ENCODE measurements around the gene RNF135.
"Not testable (repeated sequence)": the region's sequence is repeated elsewhere in the genome, so short reads cannot be mapped to it uniquely, and the experiment has no call there.

Gene RNF135

DNA sequence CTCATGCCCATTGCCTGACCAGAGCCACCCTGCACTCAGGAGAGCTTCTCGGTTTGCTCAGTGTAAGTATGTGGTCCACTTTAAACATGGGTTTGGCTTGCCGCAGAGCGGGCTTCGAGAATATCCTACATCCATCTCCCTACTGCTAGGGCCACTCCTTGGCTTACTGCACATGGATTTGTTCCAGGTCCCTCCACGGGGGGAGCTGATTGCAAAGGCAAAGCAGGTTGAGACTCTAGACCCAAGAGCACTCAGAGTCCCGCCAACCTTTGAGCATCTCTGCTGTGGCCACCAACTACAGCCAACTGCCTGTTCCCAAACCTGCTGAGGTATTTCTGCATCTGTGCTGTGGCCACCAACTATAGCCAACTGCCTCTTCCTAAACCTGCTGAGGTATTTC lies 26.4 kb downstream of the RNF135 start:
- no peak overlapping the region for H3K27ac ChIP-seq
- H3K9ac ChIP-seq: no peak overlapping the region
- no peak for TF ChIP-seq Cebpa-rat (IDR thresholded peaks at IDR 0.05)
- H4K20me1 ChIP-seq: no peaks in the 10 kb centered on the region
- H3K9me3 ChIP-seq: no peaks in the 10 kb centered on the region
- H3K4me2 ChIP-seq: no peak overlapping the region
- no peaks in the 10 kb centered on the region for H3K27me3 ChIP-seq
- H3K4me1 ChIP-seq: no peaks in the 10 kb centered on the region
- H3K36me3 ChIP-seq: peaks cover 97% of the 10 kb centered on the region
- no peak overlapping the region for H3K4me3 ChIP-seq

GRCh38 chr17:30997842-30998241 lies 27.0 kb downstream of the RNF135 start:
- TF ChIP-seq Cebpa-rat (IDR thresholded peaks at IDR 0.05): no peak
- H3K9ac ChIP-seq: no peak overlapping the region
- no peaks in the 10 kb centered on the region for H3K4me1 ChIP-seq
- no peak overlapping the region for H3K27ac ChIP-seq
- H3K4me2 ChIP-seq: no peak overlapping the region
- H3K9me3 ChIP-seq: no peaks in the 10 kb centered on the region
- no peak overlapping the region for H3K4me3 ChIP-seq
- H3K27me3 ChIP-seq: no peaks in the 10 kb centered on the region
- peaks cover 98% of the 10 kb centered on the region for H3K36me3 ChIP-seq
- no peaks in the 10 kb centered on the region for H4K20me1 ChIP-seq

GRCh38 chr17:31002047-31002446 lies 31.2 kb downstream of the RNF135 start:
- Histone ChIP-seq H3K27ac (no peak overlapping the region), H3K9me3 (no peaks in the 10 kb centered on the region; the same call in 1 of the 2 replicates), H3K36me3 (peaks cover 82% of the 10 kb centered on the region), H3K27me3 (peaks cover under 1% of the 10 kb centered on the region; the same call in 1 of the 2 replicates), H3K4me1 (no peaks in the 10 kb centered on the region), H3K4me2 (no peak overlapping the region), H3K9ac (no peak overlapping the region), H4K20me1 (no peaks in the 10 kb centered on the region), H3K4me3 (no peak overlapping the region)
- TF ChIP-seq Cebpa-rat (IDR thresholded peaks at IDR 0.05): no peak

GRCh38 chr17:31003225-31003866 lies 32.5 kb downstream of the RNF135 start:
- H3K27me3 ChIP-seq: peaks cover 13% of the 10 kb centered on the region

DNA sequence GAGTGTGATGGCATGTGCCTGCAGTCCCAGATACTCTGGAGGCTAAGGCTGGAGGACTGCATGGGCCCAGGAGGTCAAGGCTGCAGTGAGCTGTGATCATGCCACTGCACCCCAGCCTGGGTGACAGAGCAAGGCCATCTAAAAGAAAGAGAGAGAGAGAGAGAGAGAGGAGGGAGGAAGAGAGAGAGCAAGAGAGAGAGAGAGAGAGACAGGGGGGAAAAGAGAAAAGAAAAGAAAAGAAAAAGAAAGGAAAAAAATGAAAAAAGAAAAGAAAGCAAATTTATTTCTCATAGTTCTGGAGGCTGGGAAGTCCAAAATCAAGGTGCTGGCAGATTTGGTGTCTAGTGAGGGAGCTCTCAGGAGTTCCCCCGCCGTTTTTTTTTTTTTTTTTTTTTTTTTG lies 33.3 kb downstream of the RNF135 start:
- peaks cover 78% of the 10 kb centered on the region for H3K36me3 ChIP-seq
- no peak overlapping the region for H3K4me2 ChIP-seq
- H3K9me3 ChIP-seq: peaks cover 13% of the 10 kb centered on the region
- no peak for TF ChIP-seq Cebpa-rat (IDR thresholded peaks at IDR 0.05)
- peaks cover 10% of the 10 kb centered on the region; the same call in 1 of the 2 replicates for H4K20me1 ChIP-seq
- no peaks in the 10 kb centered on the region for H3K4me1 ChIP-seq
- H3K27ac ChIP-seq: no peak overlapping the region
- H3K27me3 ChIP-seq: peaks cover 22% of the 10 kb centered on the region
- no peak overlapping the region for H3K4me3 ChIP-seq
- H3K9ac ChIP-seq: no peak overlapping the region

More at GRCh38 chr17:31003225-31003866, 32.5 kb downstream of the RNF135 start:
- H3K4me2 ChIP-seq: no peak overlapping the region
- H3K4me1 ChIP-seq: no peaks in the 10 kb centered on the region
- TF ChIP-seq Cebpa-rat (IDR thresholded peaks at IDR 0.05): no peak
- H3K27ac ChIP-seq: no peak overlapping the region
- peaks cover 2% of the 10 kb centered on the region; the same call in 1 of the 2 replicates for H4K20me1 ChIP-seq
- H3K9ac ChIP-seq: no peak overlapping the region
- H3K9me3 ChIP-seq: peaks cover 5% of the 10 kb centered on the region
- peaks cover 78% of the 10 kb centered on the region for H3K36me3 ChIP-seq
- no peak overlapping the region for H3K4me3 ChIP-seq

DNA sequence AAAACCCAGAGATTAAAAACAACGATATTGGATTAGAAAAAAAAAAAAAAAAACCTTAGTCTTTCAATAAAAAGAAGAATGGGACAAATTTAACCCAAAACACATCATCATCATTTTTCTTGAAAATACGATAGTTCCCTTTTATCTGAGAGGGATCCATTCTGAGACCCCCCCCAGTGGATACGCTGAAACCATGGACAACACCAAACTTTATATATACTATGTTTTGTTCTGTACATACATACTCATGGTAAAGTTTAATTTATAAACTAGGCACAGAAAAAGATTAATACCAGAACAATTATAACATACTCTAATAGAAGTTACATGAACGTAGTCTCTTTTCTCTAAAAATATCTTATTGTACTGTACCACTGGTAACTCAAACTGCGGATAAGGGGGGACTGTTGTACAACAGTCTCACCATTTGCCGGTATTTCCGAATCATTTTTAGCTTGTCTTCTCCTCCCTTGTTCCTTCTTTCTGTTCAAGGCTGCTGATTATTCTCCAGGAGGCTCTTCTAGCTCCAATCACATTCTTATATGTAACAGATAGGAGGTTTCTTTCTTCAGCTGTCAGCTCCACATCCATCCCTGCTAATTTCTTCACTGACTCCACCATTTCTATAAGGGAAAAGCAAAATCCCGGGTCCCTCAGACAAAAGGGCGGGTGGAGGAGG lies 37.0 kb downstream of the RNF135 start:
- peaks cover 10% of the 10 kb centered on the region; the same call in 1 of the 2 replicates for H4K20me1 ChIP-seq
- H3K9me3 ChIP-seq: peaks cover 13% of the 10 kb centered on the region
- H3K36me3 ChIP-seq: peaks cover 42% of the 10 kb centered on the region
- H3K27me3 ChIP-seq: peaks cover 31% of the 10 kb centered on the region
- H3K9ac ChIP-seq: no peak overlapping the region
- H3K4me1 ChIP-seq: no peaks in the 10 kb centered on the region
- H3K4me2 ChIP-seq: no peak overlapping the region
- 0 out of 2 replicates have a peak overlapping the region, but pooled peaks have one; percentile 14 for H3K4me3 ChIP-seq
- H3K27ac ChIP-seq: no peak overlapping the region
- TF ChIP-seq Cebpa-rat (IDR thresholded peaks at IDR 0.05): no peak

DNA sequence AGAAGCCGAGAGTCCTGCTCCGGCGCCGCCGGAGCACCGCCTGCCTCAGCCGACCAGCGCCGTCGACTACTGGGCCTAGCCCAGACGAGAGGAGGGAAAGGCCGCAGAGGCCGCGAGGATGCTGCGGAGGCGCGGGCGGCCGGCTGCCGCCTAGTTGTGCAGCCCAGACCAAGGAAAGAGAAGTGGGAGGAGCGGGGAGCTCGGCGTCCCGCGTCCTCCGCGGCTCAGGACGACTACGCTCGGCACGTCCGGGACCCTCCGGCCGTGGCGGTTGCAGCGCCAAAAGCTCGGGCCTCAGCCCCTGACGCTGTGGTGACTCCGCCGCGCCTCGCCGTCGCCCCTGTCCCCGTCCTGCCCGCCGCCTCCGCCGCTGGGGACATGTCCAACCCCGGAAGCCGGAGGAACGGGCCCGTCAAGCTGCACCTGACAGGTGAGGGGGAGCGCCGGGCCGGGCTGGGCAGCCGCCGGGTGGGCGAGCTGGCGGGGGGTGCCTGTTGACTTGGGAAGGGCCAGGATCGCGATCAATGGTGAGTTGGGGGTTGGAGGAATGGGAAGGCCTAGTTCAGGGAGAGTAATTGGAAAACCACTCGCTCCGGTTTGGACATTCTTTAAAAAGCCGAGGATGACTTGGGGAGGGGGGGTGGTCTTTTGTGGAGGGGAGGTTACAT lies 37.7 kb downstream of the RNF135 start:
- H3K4me1 ChIP-seq: no peaks in the 10 kb centered on the region
- peaks cover 13% of the 10 kb centered on the region for H3K9me3 ChIP-seq
- no peak for TF ChIP-seq Cebpa-rat (IDR thresholded peaks at IDR 0.05)
- peaks cover 10% of the 10 kb centered on the region; the same call in 1 of the 2 replicates for H4K20me1 ChIP-seq
- H3K36me3 ChIP-seq: peaks cover 37% of the 10 kb centered on the region
- H3K4me3 ChIP-seq: 0 out of 2 replicates have a peak overlapping the region, but pooled peaks have one; percentile 14
- H3K27me3 ChIP-seq: peaks cover 31% of the 10 kb centered on the region
- H3K9ac ChIP-seq: no peak overlapping the region
- H3K4me2 ChIP-seq: peak overlapping the region; percentile 7; the same call in 1 of the 2 replicates
- no peak overlapping the region for H3K27ac ChIP-seq

GRCh38 chr17:31009042-31009702 lies 38.3 kb downstream of the RNF135 start:
- H3K9ac ChIP-seq, H3K4me3 ChIP-seq, H3K27ac ChIP-seq, H3K4me1 ChIP-seq, H3K4me2 ChIP-seq: not testable (repeated sequence)
- Histone ChIP-seq H3K36me3 (peaks cover 31% of the 10 kb centered on the region), H3K9me3 (peaks cover 13% of the 10 kb centered on the region), H4K20me1 (peaks cover 10% of the 10 kb centered on the region; the same call in 1 of the 2 replicates), H3K27me3 (peaks cover 31% of the 10 kb centered on the region)

DNA sequence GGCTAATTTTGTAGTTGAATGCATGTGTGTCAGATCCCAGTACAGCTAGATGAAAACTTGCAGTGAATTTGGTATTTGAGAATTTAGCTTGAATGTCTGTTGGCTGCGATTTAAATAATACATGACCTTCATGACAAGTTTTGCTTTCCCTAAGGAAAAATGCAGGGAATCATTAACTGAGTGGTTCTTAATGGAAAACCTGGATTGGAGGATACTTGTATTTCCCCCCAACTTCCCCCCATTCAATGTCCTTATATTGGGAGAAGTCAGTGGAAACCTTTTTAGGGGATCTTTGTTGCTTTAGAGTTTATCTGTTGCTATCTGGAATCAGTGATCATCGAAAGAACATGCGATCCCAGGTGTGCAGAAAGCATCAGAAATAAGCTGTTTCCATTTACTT lies 39.2 kb downstream of the RNF135 start:
- H3K9ac ChIP-seq, H3K27ac ChIP-seq, H3K4me3 ChIP-seq, H3K4me2 ChIP-seq, H3K4me1 ChIP-seq: not testable (repeated sequence)
- peaks cover 10% of the 10 kb centered on the region; the same call in 1 of the 2 replicates for H4K20me1 ChIP-seq
- H3K27me3 ChIP-seq: peaks cover 31% of the 10 kb centered on the region
- H3K9me3 ChIP-seq: peaks cover 13% of the 10 kb centered on the region
- peaks cover 24% of the 10 kb centered on the region for H3K36me3 ChIP-seq

Data from BLaER1 (cell line).